HG03521 (cell line): ENCODE results near the gene FNTB.
"Not testable (repeated sequence)": the region's sequence is repeated elsewhere in the genome, so short reads cannot be mapped to it uniquely, and the experiment has no call there.

Experiments used
- ATAC-seq: cut with Tn5 transposase; IDR thresholded peaks from one replicate; pipeline ENCODE4 v1.9.1; 2021; ENCODE audit warnings: mild to moderate bottlenecking, moderate library complexity; ENCODE audit not compliant: unreplicated experiment

Gene FNTB

DNA sequence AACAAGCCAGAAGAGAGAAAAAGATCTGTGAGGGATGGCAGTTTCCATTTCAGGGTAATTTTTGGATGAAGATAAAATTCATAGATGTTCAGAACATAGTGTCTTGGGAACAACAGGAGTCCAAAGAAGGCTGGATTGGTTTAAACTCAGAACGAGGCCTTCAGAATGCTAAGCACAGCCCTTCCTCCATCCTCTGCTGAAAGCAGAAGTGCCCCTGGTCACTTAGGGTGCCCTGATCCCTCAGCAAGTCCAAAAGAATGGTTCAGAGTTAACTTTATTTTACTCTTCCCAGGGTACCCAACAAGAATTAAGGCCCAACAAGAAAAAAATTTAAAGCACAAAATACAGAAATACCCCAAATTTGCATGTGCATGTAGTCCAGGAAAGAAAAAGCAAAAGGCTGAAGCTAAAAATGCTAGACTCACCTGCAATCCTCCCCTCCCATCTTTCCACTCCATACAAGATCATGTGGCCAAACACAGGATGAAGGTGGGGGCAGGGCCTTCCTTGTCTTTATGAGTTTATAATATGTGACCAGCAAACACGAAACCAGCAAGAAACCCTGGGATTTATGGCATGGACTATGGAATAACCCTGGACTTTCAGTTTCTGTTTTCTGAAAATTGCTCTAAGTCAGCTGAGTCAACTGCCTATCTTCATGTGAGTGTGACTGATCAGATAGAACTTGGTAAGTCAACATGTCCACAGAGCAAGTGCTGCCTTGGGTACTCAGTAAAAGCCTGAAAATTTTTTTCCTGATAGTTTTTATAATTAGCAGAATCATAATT, 94.5 kb downstream of the FNTB start:
- ATAC-seq, result no peak

DNA sequence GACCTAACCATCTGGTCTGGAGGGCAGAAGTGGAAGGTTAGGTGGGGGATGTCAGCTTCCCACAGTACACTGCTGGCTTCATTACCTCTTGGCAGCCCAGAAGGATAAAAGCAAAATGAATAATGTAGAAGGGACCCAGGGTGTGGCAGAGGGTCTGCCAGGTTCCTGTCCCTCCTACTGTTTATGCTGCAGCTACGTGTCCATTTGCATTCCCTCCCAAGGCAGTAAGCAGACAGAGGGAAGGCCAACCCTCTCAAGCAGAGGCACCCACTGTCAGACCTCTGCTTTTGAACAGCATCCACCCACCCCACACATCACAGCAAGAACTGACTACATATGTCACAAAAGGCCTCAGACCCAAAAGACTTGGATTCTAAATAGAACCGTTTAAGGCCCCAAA, 96.2 kb downstream of the FNTB start:
- ATAC-seq, result no peak

DNA sequence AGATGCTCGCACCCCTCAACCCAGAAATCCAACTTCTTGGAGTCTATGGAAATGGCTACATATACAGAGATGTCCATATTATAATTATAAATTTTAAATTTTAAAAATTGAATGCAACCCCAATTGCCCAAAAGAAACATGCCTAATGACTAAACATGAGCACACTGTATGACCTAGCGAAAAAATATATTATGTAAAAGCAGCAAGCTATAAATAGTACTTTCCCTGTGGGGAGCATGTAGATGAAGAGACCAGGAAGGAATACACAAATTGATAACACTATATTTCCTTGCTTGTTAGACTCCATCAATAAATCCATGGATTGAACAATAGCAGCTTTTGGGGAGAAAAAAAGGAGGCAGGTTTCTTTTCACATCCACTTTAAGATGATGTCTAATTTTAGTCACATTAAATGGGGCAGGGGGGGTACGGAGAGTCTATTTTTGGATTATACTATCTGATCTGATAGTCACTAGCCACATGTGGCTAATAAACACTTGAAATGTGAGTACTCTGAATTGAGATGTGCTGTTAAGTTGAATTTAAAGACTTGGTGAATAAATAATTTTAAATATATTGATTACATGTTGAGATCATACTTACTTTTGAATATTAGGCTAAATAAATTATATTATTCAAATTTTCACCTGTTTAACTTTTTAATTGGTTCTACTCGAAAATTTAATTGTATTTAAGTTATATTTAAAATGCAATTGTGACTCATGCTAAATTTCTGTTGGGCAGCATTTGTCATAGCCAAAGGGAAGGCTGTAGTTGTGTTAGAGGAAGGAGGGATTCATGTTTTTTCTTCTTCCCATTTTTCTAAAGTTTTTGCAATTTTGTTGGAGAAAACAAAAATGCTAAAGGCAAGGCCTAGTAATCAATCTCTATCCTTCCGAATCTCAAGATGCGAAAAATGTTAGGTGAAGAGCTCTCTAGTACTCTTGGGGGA, 98.1 kb downstream of the FNTB start:
- no peak for ATAC-seq

DNA sequence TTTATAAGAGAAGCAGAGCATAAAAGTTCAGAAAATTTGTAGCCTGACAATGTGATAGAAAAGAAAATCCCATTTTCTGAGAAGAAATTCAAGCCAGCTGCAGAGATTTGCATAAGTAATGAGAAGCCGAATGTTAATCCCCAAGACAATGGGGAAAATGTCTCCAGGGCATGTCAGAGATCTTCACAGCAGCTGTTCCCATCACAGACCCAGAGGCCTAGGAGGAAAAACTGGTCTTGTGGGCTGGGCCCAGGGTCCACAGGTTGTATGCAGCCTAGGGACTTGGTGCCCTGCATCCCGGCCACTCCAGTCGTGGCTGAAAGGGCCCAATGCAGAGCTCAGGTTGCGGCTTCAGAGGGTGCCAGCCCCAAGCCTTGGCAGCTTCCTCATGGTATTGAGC, 100.0 kb downstream of the FNTB start:
- not testable (repeated sequence) for ATAC-seq

DNA sequence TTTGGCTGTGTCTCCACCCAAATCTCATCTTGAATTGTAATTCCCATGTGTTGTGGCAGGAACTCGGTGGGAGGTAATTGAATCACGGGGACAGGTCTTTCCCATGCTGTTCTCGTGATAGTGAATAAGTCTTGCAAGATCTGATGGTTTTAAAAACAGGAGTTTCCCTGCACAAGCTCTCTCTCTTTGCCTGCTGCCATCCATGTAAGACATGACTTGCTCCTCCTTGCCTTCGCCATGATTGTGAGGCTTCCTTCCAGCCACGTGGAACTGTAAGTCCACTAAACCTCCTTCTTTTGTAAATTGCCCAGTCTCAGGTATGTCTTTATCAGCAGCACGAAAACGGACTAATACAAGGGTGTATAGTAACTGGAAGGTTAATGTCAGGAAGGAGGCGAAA, 101.1 kb downstream of the FNTB start:
- not testable (repeated sequence) for ATAC-seq

DNA sequence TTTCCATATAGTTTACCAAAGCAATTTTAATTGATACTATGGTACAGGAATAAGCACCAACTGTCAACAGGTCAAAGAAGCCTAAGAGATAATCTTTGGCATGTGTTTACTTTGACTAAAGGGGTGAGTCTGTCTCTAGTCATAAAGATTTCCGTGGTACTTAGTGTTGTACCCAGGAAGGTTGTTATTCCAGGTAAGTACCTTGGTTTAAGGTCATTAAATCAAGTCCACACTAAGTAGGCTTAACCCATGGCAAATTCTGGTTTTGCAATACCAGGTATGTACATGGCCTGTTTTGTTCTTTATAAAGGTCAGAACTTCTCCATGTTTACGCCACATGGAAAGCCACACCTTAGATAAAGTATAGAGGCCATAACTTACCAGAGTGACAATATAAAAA, 105.7 kb downstream of the FNTB start:
- ATAC-seq, result no peak

DNA sequence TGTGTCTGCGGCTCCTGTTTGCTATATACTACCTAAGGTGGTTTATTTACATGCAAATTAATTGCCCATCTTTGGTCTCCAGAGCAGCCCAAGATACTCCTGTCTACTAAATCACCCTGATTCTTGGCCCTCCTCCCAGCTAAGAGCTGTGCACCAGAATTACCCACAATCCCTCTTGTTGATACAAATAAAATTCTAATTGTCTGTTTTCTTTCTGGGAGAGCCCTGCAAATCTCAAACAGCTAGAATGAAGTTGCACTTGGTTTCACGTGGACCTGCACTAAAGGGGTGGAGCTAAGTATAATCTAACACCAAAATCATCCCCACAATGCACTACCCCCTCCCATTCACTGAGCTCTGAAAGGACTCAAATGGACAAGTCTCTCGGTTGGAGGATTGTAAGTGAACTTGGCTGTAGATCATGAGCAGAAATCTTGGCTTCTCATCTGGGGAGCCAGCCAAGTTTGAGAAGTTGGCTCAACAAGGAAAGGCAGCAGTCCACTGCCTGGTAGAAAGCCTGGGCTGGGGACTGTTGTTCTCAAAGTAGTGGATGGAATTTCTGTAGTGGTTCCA, 109.0 kb downstream of the FNTB start:
- no peak for ATAC-seq

DNA sequence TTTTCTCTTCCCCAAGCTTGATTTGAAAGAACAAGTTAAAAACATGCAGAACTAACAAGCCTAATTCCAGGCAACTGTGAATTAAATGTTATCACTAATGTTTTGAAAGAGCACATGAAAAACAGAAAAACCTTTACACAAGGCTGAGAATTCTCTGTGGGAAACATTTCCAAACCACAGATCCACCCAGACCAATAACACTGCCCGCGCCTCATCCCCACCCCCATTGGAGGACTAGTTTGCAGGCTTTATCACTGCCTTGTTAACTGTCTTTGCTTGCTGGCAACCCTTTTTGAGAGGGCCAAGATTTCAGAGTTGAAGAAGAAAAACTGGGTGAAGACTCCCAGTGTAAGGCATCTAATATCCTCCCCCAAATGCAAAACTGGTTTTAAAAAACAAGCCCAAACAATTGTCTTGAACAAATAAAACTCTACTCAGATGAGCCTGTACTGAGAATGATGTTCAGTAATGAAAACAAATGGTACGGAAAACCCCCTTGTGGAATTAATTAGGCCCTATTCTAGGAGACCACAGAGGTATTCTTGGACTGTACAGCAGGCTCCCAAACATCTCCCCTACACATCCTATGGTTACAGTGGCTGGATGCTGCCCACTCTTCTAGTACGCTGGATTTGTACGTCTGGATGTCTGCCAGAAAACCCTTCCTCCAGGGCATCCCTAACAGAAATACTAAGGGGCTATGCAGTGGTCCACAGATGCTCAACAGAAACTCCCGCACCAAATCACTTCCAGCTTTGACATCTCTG, 109.8 kb downstream of the FNTB start:
- no peak for ATAC-seq

DNA sequence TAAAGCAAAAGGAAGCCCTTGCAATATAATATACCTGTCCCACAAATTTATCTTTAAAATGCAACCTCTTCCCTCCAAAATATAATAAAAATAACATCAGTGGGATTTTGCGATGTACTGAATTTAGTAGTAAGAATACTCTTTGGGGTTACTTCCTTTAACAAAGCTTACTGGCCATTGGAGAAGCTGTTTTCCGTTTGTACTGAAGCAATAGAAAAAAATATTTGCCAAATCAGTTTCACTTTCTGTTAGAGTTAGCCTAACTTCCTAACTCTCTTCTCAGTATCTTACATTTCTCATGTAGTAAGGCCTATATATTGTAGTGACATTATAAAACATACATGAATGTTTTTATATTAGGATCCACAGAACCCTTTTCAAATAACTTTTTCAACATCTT, 111.9 kb downstream of the FNTB start:
- ATAC-seq, result no peak

DNA sequence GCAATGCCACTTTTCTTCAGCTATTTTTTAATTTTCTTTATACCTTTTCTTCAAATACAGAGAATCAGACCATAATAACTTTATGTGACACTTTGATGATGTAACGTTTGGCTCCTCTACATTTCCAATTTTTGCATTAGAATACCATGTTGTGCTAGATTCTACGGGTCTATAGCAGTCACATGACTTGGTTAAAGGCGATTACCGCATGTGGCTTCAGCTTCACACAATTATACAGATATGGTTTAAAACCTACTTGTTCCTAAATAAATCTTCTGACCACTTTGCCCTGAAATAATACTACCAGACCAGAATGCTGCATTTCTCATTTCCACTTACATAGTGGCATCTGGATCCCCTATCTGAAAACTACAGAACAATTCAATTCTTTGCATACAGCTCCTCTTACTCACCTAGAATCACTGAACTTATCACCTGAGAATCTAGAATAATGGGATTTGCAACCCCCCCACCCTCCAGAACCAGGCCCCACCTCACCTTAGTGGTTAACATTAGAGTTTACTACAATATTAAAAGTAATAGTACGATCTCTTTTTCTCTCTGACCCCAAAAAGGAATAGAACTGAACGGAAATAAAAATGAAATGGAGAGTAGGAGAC, 114.3 kb downstream of the FNTB start:
- no peak for ATAC-seq

DNA sequence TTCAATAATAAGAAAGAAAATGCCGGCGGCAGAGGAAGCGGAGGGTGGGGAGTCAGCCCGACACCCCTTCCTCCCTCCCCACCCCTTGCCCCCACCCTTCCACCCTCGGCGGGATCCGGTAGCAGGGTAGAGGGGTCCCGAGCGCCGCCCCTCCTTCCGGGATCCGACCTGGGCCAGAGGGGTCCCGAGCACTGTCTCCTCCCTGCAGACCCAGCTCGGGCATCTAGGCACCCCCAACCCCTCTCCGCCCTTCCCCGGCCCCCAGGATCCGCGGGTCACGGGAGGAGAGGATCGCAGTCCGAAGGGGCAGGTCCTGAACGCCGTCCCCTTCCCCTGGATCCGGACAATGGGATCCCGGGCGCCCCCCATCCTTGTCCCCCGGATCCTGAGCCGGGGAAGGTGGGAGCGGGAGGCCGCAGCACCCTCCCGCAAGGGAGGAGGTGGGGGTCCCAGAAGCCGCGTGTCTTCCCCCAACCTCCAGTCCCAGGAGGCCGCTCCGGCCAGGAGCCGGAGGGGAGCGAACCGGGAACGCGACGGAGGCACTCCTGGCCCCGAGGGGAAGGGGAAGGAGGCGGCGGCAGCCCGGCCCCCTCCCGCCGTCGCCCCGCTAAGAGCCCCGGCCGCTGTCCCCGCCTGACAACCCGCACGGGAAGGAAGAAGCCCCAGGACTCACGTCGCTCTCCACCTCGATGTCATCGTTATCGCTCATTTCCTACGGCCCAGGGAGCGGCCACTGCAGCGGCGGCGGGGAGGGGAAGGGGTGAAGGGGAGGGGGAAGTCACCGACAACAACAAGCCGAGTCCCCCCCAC, 115.1 kb downstream of the FNTB start:
- no peak for ATAC-seq

DNA sequence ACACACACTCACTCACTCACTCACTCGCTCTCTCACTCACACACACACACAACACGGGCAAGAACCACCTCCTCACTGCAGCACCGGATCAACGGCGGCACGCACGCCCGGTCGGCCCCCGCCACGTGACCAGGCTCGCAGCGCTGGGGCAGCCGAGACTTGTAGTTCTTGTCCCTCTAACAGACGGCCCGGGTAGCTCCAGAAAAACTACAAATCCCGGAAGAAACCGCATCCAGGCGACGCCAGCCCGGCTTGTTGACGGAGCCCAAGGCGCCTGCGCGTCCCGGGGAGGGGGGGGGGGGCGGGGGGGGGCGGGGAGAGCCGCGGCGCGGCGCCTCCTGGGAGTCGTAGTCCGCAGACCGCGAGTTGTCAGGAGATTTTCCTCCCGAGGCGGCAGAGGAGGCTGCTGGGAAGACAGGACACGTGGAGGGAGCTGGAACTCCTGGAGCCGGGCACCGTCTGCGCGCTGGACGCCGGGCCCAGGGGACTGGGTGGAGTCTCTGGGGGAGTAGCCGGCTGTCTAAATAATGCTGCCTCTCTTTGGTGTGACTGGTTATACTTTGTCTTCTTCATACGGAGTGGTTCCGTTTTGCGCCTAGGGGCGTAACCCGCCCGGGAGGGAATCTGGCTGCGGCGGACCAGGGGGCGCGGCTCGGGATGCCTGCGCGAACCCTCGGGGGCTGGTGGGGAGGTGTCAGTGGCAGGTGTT, 115.9 kb downstream of the FNTB start, which contains the start of gene MAX:
TSS of gene MAX (minus strand) at position 77 of the 709 bp plus-strand sequence. CDS start 178 bp downstream, outside the sequence.
- ATAC-seq, result peak; percentile 88

DNA sequence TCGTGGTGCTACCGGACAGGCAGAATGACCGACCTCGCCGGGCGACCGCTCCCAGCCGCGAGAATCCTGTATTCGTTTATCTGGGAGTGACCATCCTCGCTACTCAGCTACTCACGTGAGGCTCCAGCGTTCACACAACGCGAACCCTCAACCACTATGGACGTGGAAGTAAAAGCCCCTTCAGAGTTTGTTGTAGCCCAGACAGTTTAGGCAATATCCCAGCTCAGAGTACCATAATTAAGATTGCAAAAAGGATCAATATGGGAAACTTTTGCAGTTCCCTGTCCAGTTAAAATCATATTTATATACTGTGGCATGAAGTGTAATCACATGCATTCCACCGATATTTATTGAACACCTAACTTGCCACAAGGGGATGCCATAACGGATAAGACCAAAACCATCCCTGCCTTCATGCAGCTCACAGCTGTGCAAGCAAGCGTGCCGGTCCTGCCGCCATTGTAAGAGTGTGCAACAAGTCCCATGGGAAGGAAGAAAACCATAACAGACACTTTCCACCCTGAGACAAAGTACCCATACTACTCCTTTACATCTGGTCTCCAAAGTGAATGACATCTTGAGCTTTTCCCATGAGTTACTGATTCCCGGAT, 116.6 kb downstream of the FNTB start:
- no peak for ATAC-seq

DNA sequence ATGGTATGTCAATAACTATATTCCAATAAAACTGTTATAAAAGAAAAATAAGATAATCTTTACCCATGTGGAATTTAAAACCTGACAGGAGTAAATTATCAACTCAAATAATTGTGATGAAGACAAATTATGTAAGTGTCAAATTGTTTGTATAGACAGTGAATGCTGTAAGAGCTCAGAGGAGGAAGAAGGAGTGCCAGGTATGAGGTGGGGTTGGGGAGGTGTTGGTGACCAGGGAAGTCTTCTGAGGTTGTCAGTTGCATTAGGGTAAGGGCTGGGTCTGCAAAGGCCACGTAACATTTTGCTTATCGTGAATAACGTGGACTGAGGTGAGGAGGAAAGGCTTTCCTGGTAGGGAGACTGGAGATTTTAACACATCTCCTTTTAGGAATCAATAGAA, 118.1 kb downstream of the FNTB start:
- ATAC-seq, result no peak

DNA sequence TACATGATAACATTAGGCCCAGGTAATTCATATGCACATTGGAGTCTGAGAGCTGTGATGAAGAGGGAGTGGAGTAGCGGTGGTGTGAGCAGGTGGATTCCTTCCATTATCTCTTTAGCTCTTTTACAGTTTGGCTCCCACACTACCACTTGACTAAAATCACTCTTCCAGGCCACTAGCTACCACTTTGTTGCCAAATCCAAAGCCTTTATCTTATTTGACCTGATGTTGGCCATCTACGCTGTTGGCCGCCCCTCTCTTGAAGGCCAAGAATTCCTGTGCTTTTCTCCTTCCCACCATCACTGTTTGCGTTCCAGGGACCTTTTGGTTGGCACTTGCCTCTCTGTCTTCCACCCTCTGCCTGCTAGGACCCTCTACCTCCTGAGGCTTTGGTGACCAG, 119.6 kb downstream of the FNTB start:
- no peak for ATAC-seq

DNA sequence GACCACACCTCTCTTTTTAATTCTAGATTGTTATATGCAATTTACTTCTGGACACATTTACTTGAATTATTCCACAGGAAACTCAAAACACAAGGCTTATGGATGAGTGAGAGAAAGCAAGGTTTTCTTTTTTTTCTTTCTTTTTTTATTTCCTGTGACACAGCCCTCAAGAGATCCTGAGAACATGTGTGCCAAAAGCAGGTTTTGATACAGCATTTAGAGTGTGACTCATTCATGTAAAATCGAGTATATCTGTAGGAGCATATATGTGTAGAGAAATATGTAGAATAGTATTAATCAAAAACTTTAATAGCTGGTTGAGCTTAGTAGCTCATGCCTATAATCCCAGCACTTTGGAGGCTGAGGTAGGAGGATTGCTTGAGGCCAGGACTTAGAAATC, 120.0 kb downstream of the FNTB start:
- ATAC-seq, result no peak

DNA sequence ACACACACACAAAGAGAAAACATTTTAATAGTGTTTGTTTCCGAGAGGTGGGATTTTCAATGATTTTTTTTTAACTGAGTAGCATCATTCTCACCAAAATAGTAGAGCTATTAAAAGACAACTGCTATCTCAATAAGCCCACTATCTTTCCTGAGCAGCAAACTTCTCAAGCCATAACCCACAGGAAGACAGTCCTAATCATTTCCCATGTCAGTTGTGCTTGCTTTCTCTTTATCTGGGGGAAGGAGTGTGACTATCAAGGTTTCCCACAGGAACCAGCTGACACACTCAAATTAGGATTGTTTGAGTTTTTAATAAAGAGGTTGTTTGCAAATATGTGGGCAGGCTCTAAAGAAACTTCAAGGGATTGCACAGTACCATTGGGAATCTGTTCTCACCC, 120.5 kb downstream of the FNTB start:
- no peak for ATAC-seq

DNA sequence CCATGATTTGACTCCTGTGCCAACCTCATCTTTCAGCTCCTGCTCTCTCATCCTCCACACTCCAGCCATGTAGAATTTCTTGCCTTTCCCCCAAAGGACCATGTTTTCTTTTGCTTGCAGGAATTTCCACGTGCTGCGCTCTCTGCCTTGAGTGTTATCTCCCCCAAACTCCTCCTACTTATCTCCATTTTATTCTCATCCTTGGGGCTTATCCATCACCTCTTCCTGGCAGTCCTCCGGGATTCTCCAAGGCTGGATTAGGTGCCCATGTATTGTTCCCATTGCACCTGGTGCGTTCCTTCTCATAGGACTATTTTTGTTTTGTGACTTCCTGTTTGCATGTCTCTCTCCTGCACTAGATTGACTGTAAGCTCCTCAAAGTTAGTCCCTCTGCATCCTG, 122.7 kb downstream of the FNTB start:
- ATAC-seq, result no peak

DNA sequence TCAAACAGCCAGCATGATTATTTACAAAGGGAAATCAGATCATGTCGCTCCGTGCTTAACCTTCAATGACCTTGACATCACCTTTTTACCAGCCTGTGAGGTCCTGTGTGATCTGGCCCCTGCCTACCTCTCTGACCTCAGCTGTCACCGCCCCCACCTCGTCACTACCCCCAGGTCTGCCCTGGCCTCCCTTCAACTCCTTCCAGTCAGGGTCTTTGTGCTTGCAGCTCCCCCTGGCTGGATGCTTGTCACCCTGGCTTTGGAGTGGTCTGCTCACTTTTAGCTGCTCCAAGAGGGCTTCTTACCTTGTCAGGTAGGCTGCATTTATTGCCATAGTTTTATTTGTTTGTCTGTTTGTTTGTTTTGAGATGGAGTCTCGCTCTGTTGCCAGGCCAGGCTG, 123.8 kb downstream of the FNTB start:
- no peak for ATAC-seq
